KG1 (cell line): ENCODE measurements around the gene TMEM89.

ENCODE experiments used
- DNase-seq: peaks from one replicate; lab custom pipeline; 2025; lab: John Stamatoyannopoulos, UW

TMEM89 gene

DNA sequence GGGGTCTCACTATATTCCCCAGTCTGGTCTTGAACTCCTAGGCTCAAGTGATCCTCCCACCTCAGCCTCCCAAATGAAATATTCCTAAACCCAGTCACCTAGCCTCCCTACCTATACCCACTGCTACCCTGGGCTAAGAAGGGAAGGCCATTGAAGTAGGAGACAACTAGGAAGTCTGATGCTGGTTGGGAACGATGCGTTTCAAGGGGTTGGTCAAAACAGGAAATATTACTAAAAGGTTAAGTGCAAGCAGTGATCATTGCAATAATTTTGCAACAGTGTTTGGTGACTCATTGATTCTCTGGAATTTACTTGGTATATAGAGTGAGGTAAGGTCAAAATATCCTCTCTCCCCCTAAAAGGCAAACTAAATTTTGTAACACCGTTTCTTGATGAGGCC is 7.5 kb downstream of the TMEM89 start:
- no peak for DNase-seq

DNA sequence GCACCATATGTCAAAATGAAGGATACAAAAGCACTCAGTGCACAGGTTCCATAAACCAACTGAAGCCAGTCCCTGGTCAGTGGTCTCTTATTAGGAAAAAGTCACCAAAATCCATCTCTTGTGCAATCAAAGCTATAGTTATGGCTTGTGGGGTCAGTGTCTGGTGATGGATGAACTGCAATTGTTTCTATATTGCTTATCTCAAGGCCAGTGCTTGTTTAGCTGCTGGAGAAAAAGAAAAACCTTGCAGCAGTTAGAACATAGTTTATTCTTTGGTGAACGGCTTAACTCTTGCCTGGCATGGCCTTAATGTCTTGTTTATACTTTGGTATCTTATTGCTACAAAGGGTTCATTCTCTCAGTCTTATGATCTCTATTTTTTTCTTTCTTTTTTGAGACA is 9.3 kb downstream of the TMEM89 start:
- no peak for DNase-seq

- DNase-seq = peak; percentile 75
These were observed 12.2 kb downstream of the TMEM89 start, which contains the start of gene UQCRC1 for GRCh38 chr3:48609088-48610005. TSS of gene UQCRC1 (minus strand) at chr3:48609646. CDS start at chr3:48609620, 26 bp downstream.

DNA sequence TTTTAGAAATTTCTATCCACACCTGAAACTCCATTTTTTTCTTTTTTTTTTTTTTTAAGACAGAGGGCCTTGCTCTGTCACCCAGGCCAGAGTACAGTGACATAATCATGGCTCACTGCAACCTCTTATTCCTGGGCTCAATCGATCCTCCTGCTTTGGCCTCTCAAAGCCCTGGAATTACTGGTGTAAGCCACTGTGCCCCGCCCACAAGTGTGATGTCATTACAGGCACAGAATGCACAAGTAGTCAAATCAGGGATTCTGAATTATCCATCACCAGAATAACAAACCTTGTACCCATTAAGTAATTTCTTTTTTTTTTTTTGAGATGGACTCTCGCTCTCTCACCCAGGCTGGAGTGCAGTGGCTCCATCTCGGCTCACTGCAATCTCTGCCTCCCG is 14.1 kb downstream of the TMEM89 start:
- DNase-seq = no peak

GRCh38 chr3:48601622-48601994 is 20.0 kb downstream of the TMEM89 start:
- no peak for DNase-seq

DNA sequence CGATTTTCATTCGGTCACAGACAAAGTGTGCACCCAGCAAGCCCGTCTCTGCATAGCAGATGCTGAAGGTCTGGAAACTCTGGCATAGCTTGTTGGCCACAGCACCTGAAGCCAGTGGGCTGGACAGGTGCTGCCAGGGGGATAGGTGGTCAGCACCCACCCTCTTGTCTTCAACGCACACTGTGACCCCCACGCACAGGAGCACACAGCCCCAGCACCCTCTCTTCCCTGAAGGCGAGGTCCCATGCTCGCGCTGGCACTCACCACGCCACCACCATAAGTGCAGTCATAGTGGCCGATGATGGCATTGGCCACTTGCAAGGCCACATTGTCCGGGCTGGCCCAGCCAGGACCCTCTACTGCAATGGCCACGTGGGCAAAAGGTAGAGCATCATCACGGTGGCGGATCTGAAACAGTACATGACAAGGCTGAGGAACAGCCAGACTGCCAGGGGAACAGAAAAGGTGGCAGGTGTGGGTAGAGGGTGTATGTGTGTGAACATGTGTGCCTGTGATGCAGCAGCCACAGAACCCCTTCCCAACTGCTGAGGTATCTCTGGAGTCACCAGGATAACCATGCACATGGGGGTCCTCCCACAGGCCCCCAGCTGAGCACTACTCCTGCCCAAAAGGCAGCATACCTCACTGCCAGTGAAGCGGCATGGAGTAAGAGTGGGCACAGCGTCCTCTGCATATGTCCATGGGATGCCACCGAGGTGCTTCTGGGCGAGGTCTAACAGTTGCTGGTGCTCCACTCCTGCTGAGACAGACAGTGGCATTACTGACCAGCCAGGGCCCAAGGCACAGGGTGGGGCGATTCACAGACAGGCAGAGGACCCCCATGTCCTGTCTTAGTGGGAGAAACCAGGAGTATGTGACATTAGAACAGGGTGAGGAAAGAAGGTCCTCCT is 20.6 kb downstream of the TMEM89 start:
- DNase-seq = no peak

GRCh38 chr3:48599509-48600285 is 21.9 kb downstream of the TMEM89 start:
- DNase-seq = no peak

- no peak for DNase-seq
These were observed 22.5 kb downstream of the TMEM89 start for GRCh38 chr3:48599077-48599501.

GRCh38 chr3:48598323-48599076 is 23.1 kb downstream of the TMEM89 start:
- no peak for DNase-seq

- DNase-seq = no peak
These were observed 24.2 kb downstream of the TMEM89 start for GRCh38 chr3:48597408-48597800.

GRCh38 chr3:48596676-48597407 is 24.7 kb downstream of the TMEM89 start:
- no peak for DNase-seq

DNA sequence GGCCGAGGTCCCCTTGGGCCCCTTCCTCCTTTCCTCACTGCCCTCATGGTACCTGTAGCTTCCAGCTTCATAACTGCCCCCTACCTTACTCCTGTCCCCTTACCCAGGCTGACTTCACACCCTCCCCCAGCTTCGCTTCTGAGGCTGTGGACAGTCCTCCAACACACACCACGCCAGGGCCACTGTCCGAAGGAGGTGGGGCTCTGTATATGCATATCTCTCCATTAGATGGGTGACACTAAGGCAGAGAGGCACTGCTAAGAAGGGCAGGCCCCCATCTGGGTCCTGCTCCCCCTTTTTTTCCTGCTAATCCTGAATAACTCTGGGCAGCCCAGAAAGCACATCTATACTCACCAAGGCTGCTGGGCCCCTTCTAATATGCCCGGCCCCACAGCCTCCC is 25.4 kb downstream of the TMEM89 start:
- DNase-seq = no peak

- DNase-seq = no peak
These were observed 25.9 kb downstream of the TMEM89 start for GRCh38 chr3:48595526-48596121.

DNA sequence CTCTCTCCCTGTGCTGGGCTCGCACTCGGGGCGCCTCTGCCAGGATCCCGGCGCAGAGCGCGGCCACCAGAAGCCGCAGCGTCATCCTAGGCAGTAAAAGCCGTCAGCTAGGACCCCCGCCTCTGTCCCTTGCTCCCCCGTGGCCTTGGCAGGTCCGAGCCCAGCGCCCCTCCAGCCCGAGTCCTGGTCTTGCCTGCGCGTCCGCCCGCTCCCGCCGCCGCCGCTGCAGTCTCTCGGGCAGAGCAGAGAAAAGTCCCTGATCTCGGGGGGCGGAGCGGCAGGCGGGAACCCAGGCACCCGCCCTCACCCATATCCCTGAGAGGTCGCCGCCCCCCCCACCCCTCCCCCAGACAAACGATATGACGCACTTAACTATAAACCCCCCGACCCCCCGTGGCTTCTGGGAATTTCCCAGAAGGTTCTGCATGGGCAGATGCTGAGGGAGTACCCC is 26.5 kb downstream of the TMEM89 start, which contains the start of gene COL7A1:
Gene COL7A1, minus strand, starts transcription at position 255 of the 451 bp plus-strand sequence. Its CDS starts 170 bp downstream, at position 85.
- no peak for DNase-seq

GRCh38 chr3:48594417-48595049 is 27.0 kb downstream of the TMEM89 start:
- no peak for DNase-seq

GRCh38 chr3:48593337-48593736 is 28.2 kb downstream of the TMEM89 start:
- no peak for DNase-seq

DNA sequence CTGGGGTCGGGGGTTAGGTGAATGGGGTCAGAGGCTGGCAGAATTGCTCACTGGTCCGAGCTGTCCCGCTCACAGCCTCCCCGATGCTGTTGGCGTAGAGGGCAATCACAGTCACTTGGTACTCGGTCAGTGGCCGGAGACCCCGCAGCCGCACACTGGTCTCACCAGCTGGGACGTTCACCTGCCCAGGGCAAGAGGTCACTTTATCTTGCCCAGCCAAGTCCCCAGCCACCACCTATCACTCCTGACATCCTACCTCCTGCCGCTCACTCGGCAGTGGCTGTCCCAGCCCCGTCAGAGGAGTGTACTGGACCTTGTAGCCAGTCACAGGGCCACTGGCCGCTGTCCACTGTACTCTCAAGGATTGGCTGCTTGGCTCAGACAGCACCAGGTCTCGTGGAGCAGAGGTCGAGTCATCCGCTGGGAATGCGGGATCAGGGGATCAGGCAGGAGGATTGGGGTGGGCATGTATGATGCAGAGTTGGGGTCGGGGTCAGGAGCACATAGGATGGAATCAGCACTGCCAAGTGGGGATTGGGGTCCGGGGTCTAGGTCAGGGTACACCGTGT is 29.0 kb downstream of the TMEM89 start:
- no peak for DNase-seq

GRCh38 chr3:48591886-48592518 is 29.6 kb downstream of the TMEM89 start:
- no peak for DNase-seq

- no peak for DNase-seq
These were observed 30.1 kb downstream of the TMEM89 start for GRCh38 chr3:48591436-48591835.
